ENCODE results near the gene VARS1. TPM values are rescaled to one million over a fixed set of nuclear protein-coding genes. Genes with fewer than 3 reads are reported as not detected.
"Not testable (repeated sequence)": the region's sequence is repeated elsewhere in the genome, so short reads cannot be mapped to it uniquely, and the experiment has no call there.

VARS1 gene
- total RNA-seq, 2 experiments from 2014 or later, result 43.9 to 44.2 TPM

GRCh38 chr6:31819871-31820299, 24.3 kb upstream of the VARS1 start:
- intact Hi-C loops (cut with DNase I, micrococcal nuclease), result loop anchor here (2.0 to 5.0 kb wide), 2 partner anchors 83 to 91 kb away; partner anchors contain the start of genes CLIC1 (in 1 of the 2) and DDAH2 (in 1 of the 2)
- H3K4me1 Mint-ChIP-seq (ENCODE audit: low read depth), result peaks cover 46% of the 10 kb centered on the region
- H3K27me3 Mint-ChIP-seq, result no peaks in the 10 kb centered on the region
- TF ChIP-seq CTCF (IDR thresholded peaks at IDR 0.05), result no peak
- no peaks in the 10 kb centered on the region for H3K9me3 Mint-ChIP-seq
- peak overlapping the region; percentile 71 for H3K27ac Mint-ChIP-seq
- peak overlapping the region in 1 of 2 donors; percentile 2 for H3K27ac ChIP-seq (ENCODE audit: low read depth in 1 of 2, low read length in 2 of 2)
- ATAC-seq (ENCODE audit: poor library complexity) (no peak), DNase-seq (no peak)
- POLR2A ChIA-PET, result interaction anchor here (1.2 to 1.6 kb wide), 2 partner anchors 84 to 156 kb away, joined by 3 to 7 read pairs; partner anchors contain the start of gene GPANK1
- H3K4me1 ChIP-seq (ENCODE audit: insufficient read depth, low read length), result peaks cover 45% of the 10 kb centered on the region
- H3K36me3 ChIP-seq (ENCODE audit: insufficient read depth, low read length), result no peaks in the 10 kb centered on the region
- no peaks in the 10 kb centered on the region for H3K27me3 ChIP-seq (ENCODE audit: control insufficient read depth in 1 of 2, insufficient read depth in 2 of 2, low read length in 2 of 2)
- no peaks in the 10 kb centered on the region for H3K9me3 ChIP-seq (ENCODE audit: control insufficient read depth in 1 of 2, insufficient read depth in 1 of 2, low read length in 2 of 2)
- peaks cover 13% of the 10 kb centered on the region for H3K36me3 Mint-ChIP-seq (ENCODE audit: low read depth)
- H3K4me3 ChIP-seq (ENCODE audit: low read length), result no peak overlapping the region
- CTCF ChIA-PET, result interaction anchor here (0.7 to 1.3 kb wide), 4 partner anchors 10 to 275 kb away, joined by 3 to 10 read pairs (median 4); no protein-coding TSS in a partner anchor
- H3K4me3 Mint-ChIP-seq, result peak overlapping the region; percentile 88

GRCh38 chr6:31817929-31818511, 22.5 kb upstream of the VARS1 start:
- not testable (repeated sequence) for H3K9me3 ChIP-seq (ENCODE audit: control insufficient read depth in 1 of 2, insufficient read depth in 1 of 2, low read length in 2 of 2); H3K36me3 ChIP-seq (ENCODE audit: insufficient read depth, low read length); H3K27me3 ChIP-seq (ENCODE audit: control insufficient read depth in 1 of 2, insufficient read depth in 2 of 2, low read length in 2 of 2); ATAC-seq (ENCODE audit: poor library complexity); H3K27me3 Mint-ChIP-seq; H3K9me3 Mint-ChIP-seq
- DNase-seq, result peak in 1 of 14 experiments; percentile 23
- Mint-ChIP-seq H3K27ac (peak overlapping the region; percentile 89), H3K4me1 (ENCODE audit: low read depth) (peaks cover 57% of the 10 kb centered on the region), H3K4me3 (peak overlapping the region; percentile 86), H3K36me3 (ENCODE audit: low read depth) (peaks cover 13% of the 10 kb centered on the region)
- intact Hi-C loops (cut with DNase I, micrococcal nuclease), result loop anchor here in 1 of 2 experiments (5.0 kb wide), 1 partner anchor 81 kb away; the partner anchor contains the start of gene CLIC1
- Histone ChIP-seq H3K27ac (ENCODE audit: low read depth in 1 of 2, low read length in 2 of 2) (peak overlapping the region; percentile 22 to 37), H3K4me1 (ENCODE audit: insufficient read depth, low read length) (peaks cover 57% of the 10 kb centered on the region), H3K4me3 (ENCODE audit: low read length) (peak overlapping the region; percentile 69)
- POLR2A ChIA-PET, result interaction anchor here (0.9 to 2.5 kb wide), 16 partner anchors 9 to 236 kb away, joined by 3 to 22 read pairs (median 5); partner anchors contain the start of genes ABHD16A, BAG6, C6orf47 and DDAH2
- TF ChIP-seq CTCF (IDR thresholded peaks at IDR 0.05), result peak; percentile 26
- CTCF ChIA-PET, result interaction anchor here (0.8 to 1.6 kb wide), 11 partner anchors 8 to 106 kb away, joined by 3 to 8 read pairs (median 5); partner anchors contain the start of genes HSPA1B, LSM2, MSH5 and VARS1

GRCh38 chr6:31817133-31817928, 21.8 kb upstream of the VARS1 start:
- H3K27me3 ChIP-seq (ENCODE audit: control insufficient read depth in 1 of 2, insufficient read depth in 2 of 2, low read length in 2 of 2); H3K9me3 Mint-ChIP-seq; H3K36me3 ChIP-seq (ENCODE audit: insufficient read depth, low read length); H3K9me3 ChIP-seq (ENCODE audit: control insufficient read depth in 1 of 2, insufficient read depth in 1 of 2, low read length in 2 of 2); H3K27me3 Mint-ChIP-seq: not testable (repeated sequence)
- peak; percentile 53 for ATAC-seq (ENCODE audit: poor library complexity)
- CTCF ChIA-PET, result interaction anchor here (0.8 to 1.6 kb wide), 10 partner anchors 9 to 105 kb away, joined by 3 to 8 read pairs (median 5); partner anchors contain the start of genes HSPA1B, LSM2, MSH5 and VARS1
- Mint-ChIP-seq H3K4me1 (ENCODE audit: low read depth) (peaks cover 57% of the 10 kb centered on the region), H3K4me3 (peak overlapping the region; percentile 86), H3K27ac (peak overlapping the region; percentile 89), H3K36me3 (ENCODE audit: low read depth) (peaks cover 13% of the 10 kb centered on the region)
- peak in 3 of 14 experiments; percentile 68 to 78 (median 71) for DNase-seq
- POLR2A ChIA-PET, result interaction anchor here (0.7 to 2.5 kb wide), 17 partner anchors 10 to 235 kb away, joined by 3 to 22 read pairs (median 5); partner anchors contain the start of genes ABHD16A, BAG6, C6orf47 and DDAH2
- peaks cover 56% of the 10 kb centered on the region for H3K4me1 ChIP-seq (ENCODE audit: insufficient read depth, low read length)
- intact Hi-C loops (cut with DNase I, micrococcal nuclease), result loop anchor here in 1 of 2 experiments (5.0 kb wide), 1 partner anchor 80 kb away; the partner anchor contains the start of gene CLIC1
- peak overlapping the region; percentile 69 for H3K4me3 ChIP-seq (ENCODE audit: low read length)
- H3K27ac ChIP-seq (ENCODE audit: low read depth in 1 of 2, low read length in 2 of 2), result peak overlapping the region; percentile 37 to 56
- TF ChIP-seq CTCF (IDR thresholded peaks at IDR 0.05), result peak; percentile 62
